ENCODE results near the gene SPEM3.

The SPEM3 gene

DNA sequence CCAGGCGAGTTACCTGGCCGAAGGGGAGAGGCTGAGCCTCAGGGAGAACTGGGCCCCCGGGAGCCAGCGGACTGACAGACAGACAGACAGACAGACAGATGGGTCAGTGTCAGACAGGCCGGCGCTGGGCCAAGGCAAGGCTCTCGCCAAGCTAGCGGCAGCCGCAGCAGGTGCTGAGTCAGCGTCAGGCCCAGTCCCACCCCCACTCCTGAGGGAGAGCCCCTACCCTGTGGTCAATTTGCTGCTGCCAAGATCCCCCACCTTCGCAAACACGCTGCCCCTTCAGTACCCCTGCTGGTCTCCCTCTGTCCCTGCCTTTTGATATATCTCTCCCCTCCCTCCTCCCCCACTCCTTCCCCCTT lies 12.2 kb downstream of the SPEM3 start:
- Histone ChIP-seq H3K9ac (ENCODE audit: low read length) (no peak overlapping the region; the same call in 1 of the 2 replicates), H3K27me3 (ENCODE audit: low read depth, low read length) (0 out of 2 replicates have a peak, but pooled peaks cover 3% of the 10 kb centered on the region), H3K4me3 (ENCODE audit: low read length) (peak overlapping the region; percentile 74), H3K36me3 (replicated peaks; ENCODE audit: low read depth, low read length) (no peaks in the 10 kb centered on the region), H3K79me2 (ENCODE audit: low read length) (no peaks in the 10 kb centered on the region), H2AFZ (ENCODE audit: low read depth, low read length) (no peak overlapping the region), H3K4me1 (ENCODE audit: low read length) (peaks cover 12% of the 10 kb centered on the region), H3K27ac (ENCODE audit: low read length) (no peak overlapping the region), H4K20me1 (ENCODE audit: insufficient read depth, low read length) (no peaks in the 10 kb centered on the region), H3K9me3 (ENCODE audit: insufficient read depth, low read length) (no peaks in the 10 kb centered on the region), H3K4me2 (ENCODE audit: low read length) (peak overlapping the region; percentile 60)
- TF ChIP-seq, protein P1, sequence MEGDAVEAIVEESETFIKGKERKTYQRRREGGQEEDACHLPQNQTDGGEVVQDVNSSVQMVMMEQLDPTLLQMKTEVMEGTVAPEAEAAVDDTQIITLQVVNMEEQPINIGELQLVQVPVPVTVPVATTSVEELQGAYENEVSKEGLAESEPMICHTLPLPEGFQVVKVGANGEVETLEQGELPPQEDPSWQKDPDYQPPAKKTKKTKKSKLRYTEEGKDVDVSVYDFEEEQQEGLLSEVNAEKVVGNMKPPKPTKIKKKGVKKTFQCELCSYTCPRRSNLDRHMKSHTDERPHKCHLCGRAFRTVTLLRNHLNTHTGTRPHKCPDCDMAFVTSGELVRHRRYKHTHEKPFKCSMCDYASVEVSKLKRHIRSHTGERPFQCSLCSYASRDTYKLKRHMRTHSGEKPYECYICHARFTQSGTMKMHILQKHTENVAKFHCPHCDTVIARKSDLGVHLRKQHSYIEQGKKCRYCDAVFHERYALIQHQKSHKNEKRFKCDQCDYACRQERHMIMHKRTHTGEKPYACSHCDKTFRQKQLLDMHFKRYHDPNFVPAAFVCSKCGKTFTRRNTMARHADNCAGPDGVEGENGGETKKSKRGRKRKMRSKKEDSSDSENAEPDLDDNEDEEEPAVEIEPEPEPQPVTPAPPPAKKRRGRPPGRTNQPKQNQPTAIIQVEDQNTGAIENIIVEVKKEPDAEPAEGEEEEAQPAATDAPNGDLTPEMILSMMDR (IDR thresholded peaks at IDR 0.05; ENCODE audit: low read depth, low read length): no peak
- no peak for TF ChIP-seq EZH2phosphoT487 (IDR thresholded peaks at IDR 0.05; ENCODE audit: low read depth)

DNA sequence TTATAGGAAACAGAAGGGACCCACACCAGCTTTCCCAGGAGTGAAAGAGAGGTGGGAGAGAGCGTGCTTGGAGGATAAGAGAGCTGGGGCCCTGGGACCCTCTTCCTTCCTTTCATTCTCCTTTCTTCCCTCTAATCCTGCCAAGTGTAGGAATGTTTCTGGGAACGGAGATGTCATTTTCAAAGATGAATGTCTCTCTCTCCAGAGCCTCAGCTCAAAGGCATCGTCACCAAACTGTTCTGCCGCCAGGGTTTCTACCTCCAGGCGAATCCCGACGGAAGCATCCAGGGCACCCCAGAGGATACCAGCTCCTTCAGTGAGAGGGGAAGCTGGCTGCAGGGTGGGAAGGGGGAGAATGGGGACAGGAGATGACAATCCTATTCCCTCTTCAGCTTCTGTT lies 12.6 kb downstream of the SPEM3 start:
- H3K9me3 ChIP-seq (ENCODE audit: insufficient read depth, low read length): no peaks in the 10 kb centered on the region
- H4K20me1 ChIP-seq (ENCODE audit: insufficient read depth, low read length): no peaks in the 10 kb centered on the region
- no peak overlapping the region for H3K9ac ChIP-seq (ENCODE audit: low read length)
- H3K27me3 ChIP-seq (ENCODE audit: low read depth, low read length): 0 out of 2 replicates have a peak, but pooled peaks cover 3% of the 10 kb centered on the region
- TF ChIP-seq, protein P1 (IDR thresholded peaks at IDR 0.05; ENCODE audit: low read depth, low read length): no peak
- TF ChIP-seq EZH2phosphoT487 (IDR thresholded peaks at IDR 0.05; ENCODE audit: low read depth): no peak
- H3K36me3 ChIP-seq (replicated peaks; ENCODE audit: low read depth, low read length): no peaks in the 10 kb centered on the region
- no peak overlapping the region for H2AFZ ChIP-seq (ENCODE audit: low read depth, low read length)
- H3K79me2 ChIP-seq (ENCODE audit: low read length): no peaks in the 10 kb centered on the region
- H3K4me1 ChIP-seq (ENCODE audit: low read length): peaks cover 8% of the 10 kb centered on the region; the same call in 1 of the 2 replicates
- no peak overlapping the region for H3K27ac ChIP-seq (ENCODE audit: low read length)
- no peak overlapping the region for H3K4me3 ChIP-seq (ENCODE audit: low read length)
- H3K4me2 ChIP-seq (ENCODE audit: low read length): no peak overlapping the region

DNA sequence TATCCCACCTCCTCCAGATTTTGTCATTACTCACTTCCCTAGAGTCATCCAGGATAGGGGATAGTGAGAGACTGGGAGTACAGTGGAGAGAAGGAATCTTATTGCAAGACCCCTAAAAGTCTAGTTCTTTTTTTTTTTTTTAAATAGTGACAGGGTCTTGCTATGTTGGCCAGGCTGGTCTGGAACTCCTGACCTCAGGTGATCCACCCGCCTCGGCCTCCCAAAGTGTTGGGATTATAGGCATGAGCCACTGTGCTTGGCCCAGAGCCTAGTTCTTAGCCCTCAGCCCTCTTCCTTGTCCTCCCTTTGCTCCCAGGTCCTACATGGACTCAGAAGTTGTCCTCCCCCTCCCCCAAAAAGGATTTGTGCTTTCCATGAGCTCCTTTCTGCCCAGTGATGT lies 13.5 kb downstream of the SPEM3 start:
- Histone ChIP-seq H3K27ac (ENCODE audit: low read length) (no peak overlapping the region), H3K4me3 (ENCODE audit: low read length) (no peak overlapping the region), H3K9ac (ENCODE audit: low read length) (no peak overlapping the region), H3K79me2 (ENCODE audit: low read length) (no peaks in the 10 kb centered on the region), H3K4me1 (ENCODE audit: low read length) (peaks cover 6% of the 10 kb centered on the region; the same call in 1 of the 2 replicates), H2AFZ (ENCODE audit: low read depth, low read length) (no peak overlapping the region), H3K36me3 (replicated peaks; ENCODE audit: low read depth, low read length) (no peaks in the 10 kb centered on the region), H3K4me2 (ENCODE audit: low read length) (no peak overlapping the region), H4K20me1 (ENCODE audit: insufficient read depth, low read length) (no peaks in the 10 kb centered on the region), H3K9me3 (ENCODE audit: insufficient read depth, low read length) (no peaks in the 10 kb centered on the region), H3K27me3 (ENCODE audit: low read depth, low read length) (0 out of 2 replicates have a peak, but pooled peaks cover 3% of the 10 kb centered on the region)
- TF ChIP-seq, protein P1 (IDR thresholded peaks at IDR 0.05; ENCODE audit: low read depth, low read length): no peak
- TF ChIP-seq EZH2phosphoT487 (IDR thresholded peaks at IDR 0.05; ENCODE audit: low read depth): no peak

DNA sequence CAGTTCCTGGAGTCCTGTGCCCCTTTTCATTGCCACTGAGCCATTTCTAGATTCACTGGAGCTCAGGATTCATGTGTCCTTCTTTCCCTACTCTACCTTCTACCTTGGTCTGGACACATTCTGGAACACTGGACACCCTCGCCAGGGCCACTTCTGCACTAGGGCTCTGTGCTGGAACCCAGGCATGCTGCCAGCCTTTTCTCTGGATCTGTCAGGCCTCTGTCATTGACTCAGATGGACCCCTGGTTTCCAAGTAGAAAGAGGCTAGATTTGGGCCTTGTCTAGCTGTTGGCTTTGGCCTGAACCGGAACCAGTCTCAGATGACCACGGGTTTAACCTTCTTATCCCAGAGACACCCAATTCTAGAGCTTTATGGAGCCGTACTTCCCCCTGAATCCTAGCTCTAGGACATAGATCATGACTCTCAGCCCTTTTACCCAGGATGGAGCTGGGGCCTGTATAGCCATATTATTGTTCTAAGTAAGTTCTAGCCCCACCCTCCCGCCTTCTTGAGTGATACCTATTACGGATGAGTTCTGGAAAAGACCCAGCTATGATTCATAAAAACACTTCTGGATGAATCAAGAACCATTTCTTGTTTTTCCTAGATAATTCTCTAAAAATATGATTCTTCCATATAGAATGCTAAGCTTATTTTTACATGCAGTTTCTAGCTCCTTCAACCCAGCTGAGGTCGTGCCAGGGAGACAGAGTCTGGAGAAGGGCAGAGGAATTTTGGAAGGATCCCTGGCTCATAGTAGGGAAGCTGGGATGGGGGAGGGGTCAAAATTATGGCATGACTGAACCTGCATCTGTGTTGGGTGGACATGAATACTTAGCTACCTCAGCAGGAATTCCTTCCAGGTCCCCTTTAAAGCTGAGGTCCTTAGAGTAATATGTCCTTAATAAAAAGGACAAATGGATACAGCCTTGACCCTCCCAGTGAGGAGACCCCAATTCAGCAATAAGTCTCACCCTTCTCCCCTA lies 15.1 kb downstream of the SPEM3 start:
- H3K4me2 ChIP-seq (ENCODE audit: low read length): no peak overlapping the region
- TF ChIP-seq, protein P1 (IDR thresholded peaks at IDR 0.05; ENCODE audit: low read depth, low read length): no peak
- TF ChIP-seq EZH2phosphoT487 (IDR thresholded peaks at IDR 0.05; ENCODE audit: low read depth): no peak
- H2AFZ ChIP-seq (ENCODE audit: low read depth, low read length): no peak overlapping the region
- H3K79me2 ChIP-seq (ENCODE audit: low read length): no peaks in the 10 kb centered on the region
- no peaks in the 10 kb centered on the region for H4K20me1 ChIP-seq (ENCODE audit: insufficient read depth, low read length)
- H3K9me3 ChIP-seq (ENCODE audit: insufficient read depth, low read length): no peaks in the 10 kb centered on the region
- H3K4me1 ChIP-seq (ENCODE audit: low read length): peaks cover 6% of the 10 kb centered on the region; the same call in 1 of the 2 replicates
- H3K27ac ChIP-seq (ENCODE audit: low read length): no peak overlapping the region
- no peak overlapping the region for H3K4me3 ChIP-seq (ENCODE audit: low read length)
- H3K27me3 ChIP-seq (ENCODE audit: low read depth, low read length): 0 out of 2 replicates have a peak, but pooled peaks cover 3% of the 10 kb centered on the region
- H3K36me3 ChIP-seq (replicated peaks; ENCODE audit: low read depth, low read length): no peaks in the 10 kb centered on the region
- no peak overlapping the region for H3K9ac ChIP-seq (ENCODE audit: low read length)
